Thyroid gland (tissue), 4 donors: ENCODE results near the gene DOK1. TPM values are rescaled to one million over a fixed set of nuclear protein-coding genes. Genes with fewer than 3 reads are reported as not detected.

Experiments used
- DNase-seq, 2 donors: peaks; one replicate each; pipeline ENCODE4 v3.0.0-alpha.2; 2019
- H3K27ac ChIP-seq, 3 donors: fragments of 200-600 bp; sonication (generic); 1 replicate in 2 of 3; 2 replicates in 1 of 3; pipeline ENCODE4 v1.5.1; 2016 to 2019; ENCODE audit warnings: mild to moderate bottlenecking in 1 of 3, moderate library complexity in 1 of 3
- H3K27me3 ChIP-seq: fragments of 200-600 bp; sonication (generic); one replicate; pipeline ENCODE4 v1.5.1; 2019
- H3K36me3 ChIP-seq, 2 donors: fragments of 200-600 bp; sonication (generic); one replicate each; pipeline ENCODE4 v1.5.1; 2016 to 2019
- H3K4me1 ChIP-seq, 2 donors: fragments of 200-600 bp; sonication (generic); one replicate each; pipeline ENCODE4 v1.5.1; 2017 to 2019
- H3K4me3 ChIP-seq, 3 donors: fragments of 200-600 bp; sonication (generic); replicated peaks in 1 of 3; 1 replicate in 2 of 3; 2 replicates in 1 of 3; pipeline ENCODE4 v1.5.1; 2016; ENCODE audit warnings: mild to moderate bottlenecking in 1 of 3
- H3K9me3 ChIP-seq: fragments of 200-600 bp; sonication (generic); one replicate; pipeline ENCODE4 v1.5.1; 2017
- CTCF ChIP-seq, 6 experiments: fragments of 200-600 bp in 3 of 6; fragments of 450-650 bp in 3 of 6; sonication (generic) in 3 of 6; IDR thresholded peaks; one replicate each; pipeline ENCODE4 v1.5.1; 2016 to 2019; ENCODE audit warnings: antibody characterized with exemption in 6 of 6, mild to moderate bottlenecking in 2 of 6, inconsistent platforms in 1 of 6, moderate library complexity in 1 of 6
- POLR2A ChIP-seq, 2 donors: fragments of 450-650 bp; IDR thresholded peaks; one replicate each; pipeline ENCODE4 v1.6.1; 2017; ENCODE audit warnings: antibody characterized with exemption in 2 of 2, mild to moderate bottlenecking in 2 of 2, moderate library complexity in 1 of 2
- WGBS, 2 donors: methylation state at CpG; one replicate each; pipeline ENCODE4 v1.1.5; 2017; 5-methylcytosine and 5-hydroxymethylcytosine counted together
- intact Hi-C: fragments of 100-400 bp; cut with DNase I; formaldehyde crosslinking; loops from one replicate; pipeline ENCODE4 v1.15.1; 2023
- total RNA-seq, 4 donors: library from RNA; depleted of rRNA; stranded (reverse); fragments of >200 nt; gene quantifications; one replicate each; pipeline ENCODE4 v1.2.3, GENCODE V29; 2016

The DOK1 gene
- total RNA-seq, 4 donors from 2014 or later = 14.4 to 19.4 (median 18.4) TPM

- Histone ChIP-seq H3K27ac (no peak overlapping the region), H3K9me3 (no peaks in the 10 kb centered on the region), H3K27me3 (no peaks in the 10 kb centered on the region), H3K4me3 (no peak overlapping the region), H3K36me3 (no peaks in the 10 kb centered on the region), H3K4me1 (no peaks in the 10 kb centered on the region)
- TF ChIP-seq POLR2A (IDR thresholded peaks at IDR 0.05) = no peak
- TF ChIP-seq CTCF (IDR thresholded peaks at IDR 0.05) = no peak
- intact Hi-C loops = no loop called here
- 74 to 90% methylated on average over 7 of the region's 7 CpGs for WGBS, 2 donors
- no peak for DNase-seq
These were observed 7.7 kb downstream of the DOK1 start for GRCh38 chr2:74562126-74562775.

GRCh38 chr2:74564222-74564621, 9.7 kb downstream of the DOK1 start:
- intact Hi-C loops = no loop called here
- Histone ChIP-seq H3K36me3 (no peaks in the 10 kb centered on the region), H3K9me3 (no peaks in the 10 kb centered on the region), H3K27ac (no peak overlapping the region), H3K4me1 (no peaks in the 10 kb centered on the region), H3K4me3 (no peak overlapping the region), H3K27me3 (no peaks in the 10 kb centered on the region)
- WGBS, 2 donors = 82 to 84% methylated on average over 5 of the region's 5 CpGs
- no peak for TF ChIP-seq CTCF (IDR thresholded peaks at IDR 0.05)
- no peak for TF ChIP-seq POLR2A (IDR thresholded peaks at IDR 0.05)
- DNase-seq = no peak

- TF ChIP-seq POLR2A (IDR thresholded peaks at IDR 0.05) = no peak
- no peak for TF ChIP-seq CTCF (IDR thresholded peaks at IDR 0.05)
These were observed 11.7 kb downstream of the DOK1 start for GRCh38 chr2:74566076-74566753.

GRCh38 chr2:74566754-74567085, 12.2 kb downstream of the DOK1 start:
- no peak for DNase-seq
- Histone ChIP-seq H3K27ac (no peak overlapping the region), H3K4me3 (no peak overlapping the region), H3K27me3 (no peaks in the 10 kb centered on the region), H3K4me1 (no peaks in the 10 kb centered on the region), H3K9me3 (no peaks in the 10 kb centered on the region), H3K36me3 (no peaks in the 10 kb centered on the region)
- intact Hi-C loops = no loop called here
- no peak for TF ChIP-seq POLR2A (IDR thresholded peaks at IDR 0.05)
- TF ChIP-seq CTCF (IDR thresholded peaks at IDR 0.05) = no peak

More at GRCh38 chr2:74566076-74566753, 11.7 kb downstream of the DOK1 start:
- H3K9me3 ChIP-seq = no peaks in the 10 kb centered on the region
- no peak overlapping the region for H3K4me3 ChIP-seq
- H3K4me1 ChIP-seq = no peaks in the 10 kb centered on the region
- intact Hi-C loops = no loop called here
- H3K27ac ChIP-seq = no peak overlapping the region
- H3K27me3 ChIP-seq = no peaks in the 10 kb centered on the region
- WGBS, 2 donors = 83 to 86% methylated on average over 7 of the region's 7 CpGs
- no peaks in the 10 kb centered on the region for H3K36me3 ChIP-seq
- no peak for DNase-seq

GRCh38 chr2:74567881-74568280, 13.4 kb downstream of the DOK1 start:
- no peak overlapping the region for H3K4me3 ChIP-seq
- no peaks in the 10 kb centered on the region for H3K27me3 ChIP-seq
- intact Hi-C loops = no loop called here
- H3K27ac ChIP-seq = no peak overlapping the region
- no peaks in the 10 kb centered on the region for H3K36me3 ChIP-seq
- TF ChIP-seq POLR2A (IDR thresholded peaks at IDR 0.05) (no peak), CTCF (IDR thresholded peaks at IDR 0.05) (no peak)
- no peaks in the 10 kb centered on the region for H3K9me3 ChIP-seq
- no peaks in the 10 kb centered on the region for H3K4me1 ChIP-seq
- WGBS, 2 donors = 45 to 46% methylated on average over 5 of the region's 5 CpGs
- DNase-seq = no peak
